Measurements from ENCODE around the gene ARF1.

DNA sequence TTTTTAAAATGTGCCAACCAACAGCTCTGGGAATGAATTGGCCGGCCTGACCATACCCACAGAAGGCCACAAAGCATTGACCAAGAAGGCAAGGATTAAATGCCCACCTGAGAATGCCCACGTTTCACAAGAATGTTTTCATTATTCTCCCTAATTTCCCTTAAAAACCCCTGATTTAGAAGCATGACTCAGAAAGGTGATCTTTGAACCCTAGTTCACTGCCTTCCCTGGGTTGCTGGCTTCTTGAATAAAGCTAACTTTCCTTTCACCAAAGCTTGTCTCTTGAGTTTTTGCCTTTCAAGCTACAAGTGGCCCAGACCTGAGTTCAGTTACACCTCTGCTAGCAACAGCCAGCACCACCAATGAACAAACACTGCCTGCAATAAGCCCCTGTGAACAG is 41.0 kb downstream of the ARF1 start:
- no peak for TF ChIP-seq POLR2A (IDR thresholded peaks at IDR 0.05; ENCODE audit: low read depth, low read length)
- no peak for TF ChIP-seq POLR2AphosphoS5 (IDR thresholded peaks at IDR 0.05; ENCODE audit: low read depth, low read length)

Data from GM12892 (cell line).